PFSK-1 (cell line): ENCODE data around the gene UBE3B.

Source experiments
- FOXP2 ChIP-seq: optimal IDR thresholded peaks from 2 replicates; pipeline ENCODE3; 2011; ENCODE audit warnings: borderline replicate concordance, control low read depth, inconsistent platforms; ENCODE audit not compliant: insufficient read depth; ENCODE audit errors: extremely low read length, extremely low read depth
- POLR2AphosphoS5 ChIP-seq: IDR thresholded peaks from 2 replicates; pipeline ENCODE4 v1.6.1; 2012; ENCODE audit warnings: low read depth, mild to moderate bottlenecking, control low read depth, low read length, moderate library complexity
- SIN3A ChIP-seq: IDR thresholded peaks from 2 replicates; pipeline ENCODE4 v1.6.1; 2012; ENCODE audit warnings: mild to moderate bottlenecking, low read length, moderate library complexity, borderline replicate concordance; ENCODE audit not compliant: insufficient read depth
- TAF1 ChIP-seq: IDR thresholded peaks from 2 replicates; pipeline ENCODE4 v1.6.1; 2012; ENCODE audit warnings: low read length, control low read depth, borderline replicate concordance; ENCODE audit not compliant: insufficient read depth
- TF ChIP-seq, protein P1 (sequence below), 2 experiments: IDR thresholded peaks; 2 replicates each; pipeline versions ENCODE4 v1.6.1 to v1.8.0; 2011 to 2012; ENCODE audit warnings: low read depth in 2 of 2, low read length in 2 of 2, control low read depth in 1 of 2, inconsistent platforms in 1 of 2, mild to moderate bottlenecking in 1 of 2, moderate library complexity in 1 of 2; ENCODE audit not compliant: insufficient read depth in 1 of 2

The UBE3B gene

GRCh38 chr12:109475121-109475520, 2.3 kb upstream of the UBE3B start:
- TF ChIP-seq FOXP2 (no peak), SIN3A (no peak), TAF1 (no peak)
- TF ChIP-seq, protein P1, sequence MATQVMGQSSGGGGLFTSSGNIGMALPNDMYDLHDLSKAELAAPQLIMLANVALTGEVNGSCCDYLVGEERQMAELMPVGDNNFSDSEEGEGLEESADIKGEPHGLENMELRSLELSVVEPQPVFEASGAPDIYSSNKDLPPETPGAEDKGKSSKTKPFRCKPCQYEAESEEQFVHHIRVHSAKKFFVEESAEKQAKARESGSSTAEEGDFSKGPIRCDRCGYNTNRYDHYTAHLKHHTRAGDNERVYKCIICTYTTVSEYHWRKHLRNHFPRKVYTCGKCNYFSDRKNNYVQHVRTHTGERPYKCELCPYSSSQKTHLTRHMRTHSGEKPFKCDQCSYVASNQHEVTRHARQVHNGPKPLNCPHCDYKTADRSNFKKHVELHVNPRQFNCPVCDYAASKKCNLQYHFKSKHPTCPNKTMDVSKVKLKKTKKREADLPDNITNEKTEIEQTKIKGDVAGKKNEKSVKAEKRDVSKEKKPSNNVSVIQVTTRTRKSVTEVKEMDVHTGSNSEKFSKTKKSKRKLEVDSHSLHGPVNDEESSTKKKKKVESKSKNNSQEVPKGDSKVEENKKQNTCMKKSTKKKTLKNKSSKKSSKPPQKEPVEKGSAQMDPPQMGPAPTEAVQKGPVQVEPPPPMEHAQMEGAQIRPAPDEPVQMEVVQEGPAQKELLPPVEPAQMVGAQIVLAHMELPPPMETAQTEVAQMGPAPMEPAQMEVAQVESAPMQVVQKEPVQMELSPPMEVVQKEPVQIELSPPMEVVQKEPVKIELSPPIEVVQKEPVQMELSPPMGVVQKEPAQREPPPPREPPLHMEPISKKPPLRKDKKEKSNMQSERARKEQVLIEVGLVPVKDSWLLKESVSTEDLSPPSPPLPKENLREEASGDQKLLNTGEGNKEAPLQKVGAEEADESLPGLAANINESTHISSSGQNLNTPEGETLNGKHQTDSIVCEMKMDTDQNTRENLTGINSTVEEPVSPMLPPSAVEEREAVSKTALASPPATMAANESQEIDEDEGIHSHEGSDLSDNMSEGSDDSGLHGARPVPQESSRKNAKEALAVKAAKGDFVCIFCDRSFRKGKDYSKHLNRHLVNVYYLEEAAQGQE (IDR thresholded peaks at IDR 0.05; ENCODE audit: insufficient read depth in 1 of 2, low read depth in 2 of 2, low read length in 2 of 2), result no peak

DNA sequence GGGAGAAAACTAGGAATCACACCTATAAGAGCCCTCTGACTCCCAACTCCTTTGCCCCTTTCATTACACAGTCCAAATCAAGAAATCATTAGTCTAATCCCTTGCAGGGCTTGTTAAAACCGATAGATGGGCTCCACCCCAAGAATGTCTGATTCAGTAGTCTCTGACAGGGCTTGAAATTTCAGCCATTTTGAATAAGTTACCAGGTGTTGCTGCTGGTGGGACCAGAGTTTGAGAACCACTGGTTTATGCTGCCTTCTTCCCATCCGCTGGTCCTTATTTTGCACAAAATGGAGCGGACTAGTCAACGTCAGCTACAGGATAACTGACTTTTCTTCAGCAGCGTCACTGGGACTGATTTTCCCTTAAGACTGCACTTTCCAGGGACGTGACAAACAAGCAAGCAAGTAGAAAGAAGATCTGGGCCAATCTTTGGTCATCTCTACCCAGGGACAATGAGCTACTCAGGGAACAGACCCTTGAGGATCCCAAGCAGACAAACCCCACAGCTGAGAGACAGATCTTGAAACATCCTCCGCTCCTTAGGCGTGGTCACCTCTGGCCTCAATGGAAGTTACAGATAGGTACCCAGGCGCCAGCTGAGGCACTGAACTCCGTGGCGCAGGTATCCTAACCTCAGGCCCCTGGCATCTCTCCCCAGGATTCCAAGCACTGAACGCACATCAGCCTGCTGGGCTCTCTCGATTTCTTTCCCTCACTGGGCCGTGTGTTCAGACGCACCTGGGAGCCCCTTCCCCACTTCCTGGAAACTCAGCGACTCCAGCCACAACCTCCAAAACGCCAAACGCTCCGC, 1.2 kb upstream of the UBE3B start:
- TF ChIP-seq TAF1 (no peak), POLR2AphosphoS5 (no peak), FOXP2 (no peak), SIN3A (no peak)
- TF ChIP-seq, protein P1 (IDR thresholded peaks at IDR 0.05; ENCODE audit: insufficient read depth in 1 of 2, low read depth in 2 of 2, low read length in 2 of 2), result no peak

DNA sequence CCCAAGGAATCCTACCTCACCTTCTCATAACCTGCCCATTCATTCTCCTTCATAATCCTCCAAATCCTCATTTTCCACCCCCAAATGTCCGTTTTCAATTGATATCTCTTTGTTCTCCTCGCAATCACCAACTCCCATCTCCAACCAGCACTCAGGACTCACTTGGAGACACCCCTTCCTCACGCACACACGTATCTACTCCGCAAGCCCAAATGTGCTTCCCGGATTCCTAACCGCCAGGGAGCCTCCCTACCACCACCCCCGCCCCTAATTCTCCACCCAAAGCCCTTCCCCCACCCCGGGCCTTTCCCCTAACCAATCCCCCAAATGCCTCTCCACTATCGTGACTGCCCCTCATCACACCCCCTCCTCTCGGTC, 638 bp upstream of the UBE3B start:
- TF ChIP-seq POLR2AphosphoS5, result no peak
- no peak for TF ChIP-seq TAF1
- TF ChIP-seq, protein P1 (IDR thresholded peaks at IDR 0.05; ENCODE audit: insufficient read depth in 1 of 2, low read depth in 2 of 2, low read length in 2 of 2), result no peak

GRCh38 chr12:109477963-109478315, 505 bp downstream of the UBE3B start:
- TF ChIP-seq SIN3A (no peak), POLR2AphosphoS5 (no peak), TAF1 (no peak), FOXP2 (no peak)
- TF ChIP-seq, protein P1 (IDR thresholded peaks at IDR 0.05; ENCODE audit: insufficient read depth in 1 of 2, low read depth in 2 of 2, low read length in 2 of 2), result no peak

GRCh38 chr12:109479761-109480160, 2.3 kb downstream of the UBE3B start:
- no peak for TF ChIP-seq FOXP2
- no peak for TF ChIP-seq TAF1
- TF ChIP-seq SIN3A, result no peak
